ENCODE measurements around the gene TEX14. TPM values are rescaled to one million over a fixed set of nuclear protein-coding genes. Genes with fewer than 3 reads are reported as not detected.

TEX14 gene
- total RNA-seq, 4 donors from 2014 or later, result 0.26 to 0.44 TPM; not detected in 2

DNA sequence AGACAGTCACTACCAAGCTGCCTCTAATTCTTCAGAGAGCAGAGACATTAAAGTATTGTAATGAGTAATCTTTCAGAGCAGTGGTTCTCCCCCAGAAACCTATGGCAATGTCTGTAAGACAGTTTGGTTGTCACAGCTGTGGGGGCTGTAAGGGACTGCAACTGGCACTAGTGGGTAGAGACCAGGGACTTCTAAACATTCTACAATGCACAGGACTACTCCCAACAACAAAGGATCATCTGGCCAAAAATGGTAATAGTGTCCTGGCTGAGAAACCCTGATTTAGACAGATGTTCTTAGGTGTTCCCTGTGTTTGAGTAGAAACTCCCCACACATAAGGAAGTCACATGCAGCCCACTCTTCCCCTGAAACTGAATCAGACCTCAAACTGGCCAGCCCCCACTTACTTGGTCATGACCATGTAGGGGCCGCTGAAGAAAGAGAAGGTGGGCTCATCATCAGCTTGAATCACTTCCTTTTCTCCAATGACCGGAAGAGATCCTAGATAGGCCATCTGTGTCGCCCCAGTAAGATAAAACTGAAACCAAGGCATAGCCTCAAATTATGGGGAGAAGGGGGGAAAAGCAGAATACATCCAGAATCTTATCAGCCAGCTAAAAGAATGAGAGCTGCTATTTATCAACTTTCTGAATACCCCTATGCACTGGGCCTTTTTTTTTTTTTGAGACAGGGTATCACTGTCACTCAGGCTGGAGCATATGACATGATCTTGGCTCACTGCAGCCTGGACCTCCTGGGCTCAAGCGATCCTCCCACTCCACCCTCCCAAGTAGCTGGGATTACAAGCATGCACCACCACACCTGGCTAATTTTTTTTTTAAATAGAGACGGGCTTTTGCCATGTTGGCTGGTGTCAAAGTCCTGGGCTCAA, 75.8 kb downstream of the TEX14 start:
- intact Hi-C loops (cut with DNase I; ENCODE audit: low total_unique reads), result no loop called here
- 82% methylated on average over 5 of the region's 5 CpGs for WGBS, 2 donors
- no peak for DNase-seq (ENCODE audit: low spot score in 2 of 2)
- TF ChIP-seq, protein P1, sequence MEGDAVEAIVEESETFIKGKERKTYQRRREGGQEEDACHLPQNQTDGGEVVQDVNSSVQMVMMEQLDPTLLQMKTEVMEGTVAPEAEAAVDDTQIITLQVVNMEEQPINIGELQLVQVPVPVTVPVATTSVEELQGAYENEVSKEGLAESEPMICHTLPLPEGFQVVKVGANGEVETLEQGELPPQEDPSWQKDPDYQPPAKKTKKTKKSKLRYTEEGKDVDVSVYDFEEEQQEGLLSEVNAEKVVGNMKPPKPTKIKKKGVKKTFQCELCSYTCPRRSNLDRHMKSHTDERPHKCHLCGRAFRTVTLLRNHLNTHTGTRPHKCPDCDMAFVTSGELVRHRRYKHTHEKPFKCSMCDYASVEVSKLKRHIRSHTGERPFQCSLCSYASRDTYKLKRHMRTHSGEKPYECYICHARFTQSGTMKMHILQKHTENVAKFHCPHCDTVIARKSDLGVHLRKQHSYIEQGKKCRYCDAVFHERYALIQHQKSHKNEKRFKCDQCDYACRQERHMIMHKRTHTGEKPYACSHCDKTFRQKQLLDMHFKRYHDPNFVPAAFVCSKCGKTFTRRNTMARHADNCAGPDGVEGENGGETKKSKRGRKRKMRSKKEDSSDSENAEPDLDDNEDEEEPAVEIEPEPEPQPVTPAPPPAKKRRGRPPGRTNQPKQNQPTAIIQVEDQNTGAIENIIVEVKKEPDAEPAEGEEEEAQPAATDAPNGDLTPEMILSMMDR (IDR thresholded peaks at IDR 0.05), result no peak
- no peak for TF ChIP-seq POLR2A (IDR thresholded peaks at IDR 0.05)
- H3K4me3 ChIP-seq (ENCODE audit: low read depth, poor library complexity, severe bottlenecking), result no peak overlapping the region

DNA sequence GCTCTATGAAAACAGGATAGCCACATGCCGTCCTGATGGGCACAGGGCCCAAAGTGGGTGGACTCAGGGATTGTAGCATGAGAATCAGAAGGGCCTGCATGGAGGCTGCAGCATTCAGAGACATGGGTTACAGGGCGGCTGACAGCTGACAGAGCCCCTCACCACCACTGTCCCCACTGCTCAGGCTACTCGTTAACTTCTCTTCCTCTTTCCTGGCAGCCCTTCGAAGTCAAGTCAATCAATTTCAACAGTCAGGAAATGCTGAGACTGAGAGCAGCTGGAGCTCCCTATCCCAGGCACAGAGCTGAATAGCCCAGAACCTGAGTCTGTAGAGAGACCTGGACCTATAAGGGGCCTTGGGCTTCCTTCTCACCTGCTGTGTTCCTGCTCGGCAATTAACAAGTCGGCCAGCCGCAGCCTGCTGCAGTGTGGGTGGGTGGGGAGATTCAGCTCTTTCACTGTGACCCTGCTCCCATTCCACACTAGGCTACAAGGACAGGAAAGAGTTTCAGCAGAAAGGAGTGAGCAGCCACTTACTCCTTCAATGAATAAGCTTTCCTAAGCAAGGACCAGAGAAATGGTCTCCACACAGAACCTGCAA, 76.9 kb downstream of the TEX14 start:
- no peak overlapping the region for H3K4me3 ChIP-seq (ENCODE audit: low read depth, poor library complexity, severe bottlenecking)
- TF ChIP-seq POLR2A (IDR thresholded peaks at IDR 0.05), result no peak
- TF ChIP-seq, protein P1 (IDR thresholded peaks at IDR 0.05), result no peak
- intact Hi-C loops (cut with DNase I; ENCODE audit: low total_unique reads), result no loop called here
- WGBS, 2 donors, result 47 to 61% methylated on average over 7 of the region's 7 CpGs
- DNase-seq (ENCODE audit: low spot score in 2 of 2), result no peak

DNA sequence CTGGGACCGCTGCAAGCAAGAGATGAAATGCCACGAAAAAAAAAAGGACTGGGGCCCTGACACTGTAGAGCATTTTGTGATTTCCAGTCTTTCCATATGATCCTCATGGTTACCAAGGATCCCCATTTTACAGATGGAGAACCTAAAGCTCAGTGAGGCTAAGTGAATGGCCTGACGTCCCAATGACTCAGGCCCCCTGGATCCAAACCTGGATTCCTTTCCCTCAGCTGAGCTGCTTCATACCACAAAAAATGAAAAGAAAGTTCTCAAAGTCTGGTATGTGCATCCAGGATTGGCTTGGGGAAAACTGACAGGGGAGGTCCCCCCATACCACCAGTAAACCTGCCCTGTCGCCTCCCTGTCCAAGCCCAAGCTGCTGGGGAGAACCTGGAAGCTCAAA, 80.5 kb downstream of the TEX14 start:
- 82 to 88% methylated on average over 4 of the region's 4 CpGs for WGBS, 2 donors
- H3K4me3 ChIP-seq (ENCODE audit: low read depth, poor library complexity, severe bottlenecking), result no peak overlapping the region
- TF ChIP-seq POLR2A (IDR thresholded peaks at IDR 0.05), result no peak
- TF ChIP-seq, protein P1 (IDR thresholded peaks at IDR 0.05), result no peak
- intact Hi-C loops (cut with DNase I; ENCODE audit: low total_unique reads), result no loop called here
- DNase-seq (ENCODE audit: low spot score in 2 of 2), result no peak

DNA sequence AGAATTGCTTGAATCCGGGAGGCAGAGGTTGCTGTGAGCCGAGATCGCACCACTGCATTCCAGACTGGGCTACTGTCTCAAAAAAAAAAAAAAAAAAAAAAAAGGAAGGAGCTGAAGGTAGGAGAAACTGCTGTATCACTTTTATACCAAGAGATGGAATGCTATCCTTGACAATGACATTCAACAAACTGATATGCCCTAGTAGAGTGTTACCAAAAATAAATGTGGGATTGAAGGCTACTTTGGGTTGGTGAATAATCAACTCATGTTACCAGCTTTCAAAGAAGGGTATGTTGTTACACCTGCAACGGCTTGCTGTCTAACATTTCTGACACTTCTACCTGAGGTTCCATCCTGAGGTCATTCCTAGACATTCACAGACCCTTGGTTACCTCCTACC, 84.9 kb downstream of the TEX14 start:
- TF ChIP-seq, protein P1 (IDR thresholded peaks at IDR 0.05), result no peak
- TF ChIP-seq POLR2A (IDR thresholded peaks at IDR 0.05), result no peak
- DNase-seq (ENCODE audit: low spot score in 2 of 2), result no peak
- intact Hi-C loops (cut with DNase I; ENCODE audit: low total_unique reads), result no loop called here
- no peak overlapping the region for H3K4me3 ChIP-seq (ENCODE audit: low read depth, poor library complexity, severe bottlenecking)
- 82 to 88% methylated on average over 4 of the region's 4 CpGs for WGBS, 2 donors

DNA sequence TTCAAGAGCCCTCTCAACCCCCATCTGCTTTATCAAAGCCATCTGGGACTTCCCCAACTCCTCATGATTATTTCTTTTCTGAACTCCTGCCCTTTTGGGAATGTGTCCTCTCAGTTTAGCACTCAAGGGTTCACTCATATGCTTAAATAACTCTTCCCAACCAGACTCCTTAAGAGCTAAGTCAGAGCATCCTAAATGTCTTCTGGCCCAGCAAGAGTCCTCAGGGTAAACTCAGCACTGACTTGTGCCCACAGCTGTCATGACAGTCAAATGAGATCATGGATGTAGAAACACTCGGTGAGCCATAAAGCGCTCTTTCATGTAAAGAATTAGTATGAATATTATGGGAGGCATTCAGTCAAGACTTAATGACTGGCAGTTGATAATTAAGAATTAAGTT, 85.9 kb downstream of the TEX14 start:
- 71 to 74% methylated on average over 2 of the region's 2 CpGs for WGBS, 2 donors
- intact Hi-C loops (cut with DNase I; ENCODE audit: low total_unique reads), result no loop called here
- no peak for DNase-seq (ENCODE audit: low spot score in 2 of 2)
- no peak overlapping the region for H3K4me3 ChIP-seq (ENCODE audit: low read depth, poor library complexity, severe bottlenecking)
- TF ChIP-seq, protein P1 (IDR thresholded peaks at IDR 0.05), result no peak
- TF ChIP-seq POLR2A (IDR thresholded peaks at IDR 0.05), result no peak

Data from lower leg skin (tissue), 4 donors.